ENCODE data around the gene PDE6A. TPM values are rescaled to one million over a fixed set of nuclear protein-coding genes. Genes with fewer than 3 reads are reported as not detected.
"Not testable (repeated sequence)": the region's sequence is repeated elsewhere in the genome, so short reads cannot be mapped to it uniquely, and the experiment has no call there.

Gene PDE6A
- total and polyA plus RNA-seq, 4 donors, result 0.06 TPM; not detected in 3

GRCh38 chr5:149863176-149863575 lies 81.4 kb downstream of the PDE6A start (continued):
- TF ChIP-seq CTCF (IDR thresholded peaks at IDR 0.05; ENCODE audit: low read depth, low read length, missing input control) (no peak), EGR1 (IDR thresholded peaks at IDR 0.05; ENCODE audit: low read depth in 2 of 2) (no peak)

DNA sequence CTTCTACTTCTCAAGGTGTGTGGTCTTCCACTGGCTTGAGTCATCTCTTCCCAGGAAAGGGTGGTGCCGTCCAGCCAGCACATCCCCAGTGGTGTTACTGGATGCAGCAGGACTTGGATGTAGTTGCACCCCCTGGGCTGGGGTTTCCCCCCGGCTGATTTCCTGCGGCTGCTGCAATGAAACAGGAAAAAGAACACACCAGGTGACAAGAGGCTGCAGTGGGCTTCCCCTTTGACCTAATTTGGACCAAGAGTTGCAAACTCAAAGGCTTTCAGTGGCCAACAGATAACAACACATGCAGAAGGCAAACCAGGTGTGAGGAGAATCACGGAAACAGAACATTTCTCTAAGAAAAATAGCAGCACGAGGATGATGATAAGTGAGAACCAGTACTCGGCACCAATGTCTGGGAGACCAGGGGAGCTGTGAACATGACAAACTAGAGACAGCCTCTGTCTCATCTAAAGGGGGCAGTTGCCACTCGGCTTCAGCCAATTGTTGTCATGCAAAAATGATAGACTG lies 83.7 kb downstream of the PDE6A start:
- WGBS, result 80% methylated on average over 7 of the region's 7 CpGs
- TF ChIP-seq EGR1 (IDR thresholded peaks at IDR 0.05; ENCODE audit: low read depth in 2 of 2), result no peak
- no peak for DNase-seq (ENCODE audit: low spot score)
- Histone ChIP-seq H3K27ac (ENCODE audit: low read depth in 1 of 2, low read length in 2 of 2) (no peak overlapping the region), H3K9ac (ENCODE audit: low read depth in 1 of 2, low read length in 2 of 2) (no peak overlapping the region), H3K9me3 (ENCODE audit: control insufficient read depth in 4 of 4, low read length in 3 of 4) (no peaks in the 10 kb centered on the region), H3K27me3 (ENCODE audit: control insufficient read depth in 4 of 4, insufficient read depth in 4 of 4, low read length in 3 of 4) (no peaks in the 10 kb centered on the region), H3K36me3 (ENCODE audit: control insufficient read depth in 4 of 4, insufficient read depth in 3 of 4, low read depth in 1 of 4, low read length in 3 of 4) (no peaks in the 10 kb centered on the region), H3K4me3 (ENCODE audit: low read depth in 1 of 3, low read length in 3 of 3) (no peak overlapping the region), H3K4me1 (ENCODE audit: control insufficient read depth in 4 of 4, insufficient read depth in 4 of 4, low read length in 3 of 4) (peaks cover 0 to 4% (median 2%) of the 10 kb centered on the region in 4 donors)

DNA sequence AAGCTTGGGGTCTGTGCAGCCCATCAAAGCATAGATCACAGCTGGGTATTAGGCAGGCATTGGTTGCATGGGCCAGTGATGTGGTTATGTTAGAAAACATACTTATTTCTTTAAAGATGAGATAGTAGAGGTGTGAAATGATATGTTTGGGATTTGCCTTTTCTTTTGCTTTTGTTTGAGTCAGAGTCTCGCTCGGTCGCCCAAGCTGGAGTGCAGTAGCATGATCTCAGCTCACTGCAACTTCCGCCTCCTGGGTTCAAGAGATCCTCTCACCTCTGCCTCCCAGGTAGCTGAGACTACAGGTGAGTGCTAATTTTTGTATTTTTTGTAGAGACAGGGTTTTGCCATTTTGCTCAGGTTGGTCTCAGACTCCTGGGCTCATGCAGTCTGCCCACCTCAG lies 84.8 kb downstream of the PDE6A start:
- 98% methylated on average over 4 of the region's 4 CpGs for WGBS

DNA sequence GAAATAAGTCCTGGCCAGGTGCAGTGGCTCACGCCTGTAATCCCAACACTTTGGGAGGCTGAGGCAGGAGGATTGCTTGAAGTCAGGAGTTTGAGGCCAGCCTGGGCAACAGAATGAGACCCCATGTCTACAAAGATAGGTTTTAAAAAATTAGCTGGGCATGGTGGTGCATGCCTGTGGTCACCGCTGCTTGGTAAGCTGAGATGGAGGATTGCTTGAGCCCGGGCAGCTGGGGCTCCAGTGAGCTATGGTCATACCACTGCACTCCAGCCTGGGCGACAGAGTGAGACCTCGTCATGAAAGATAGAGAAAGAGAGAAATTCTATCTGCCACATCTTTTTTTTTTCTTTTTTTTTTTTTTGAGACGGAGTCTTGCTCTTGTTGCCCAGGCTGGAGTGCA lies 86.1 kb downstream of the PDE6A start:
- H3K4me1 ChIP-seq (ENCODE audit: control insufficient read depth in 4 of 4, insufficient read depth in 4 of 4, low read length in 3 of 4); H3K36me3 ChIP-seq (ENCODE audit: control insufficient read depth in 4 of 4, insufficient read depth in 3 of 4, low read depth in 1 of 4, low read length in 3 of 4); H3K9me3 ChIP-seq (ENCODE audit: control insufficient read depth in 4 of 4, low read length in 3 of 4); H3K27ac ChIP-seq (ENCODE audit: low read depth in 1 of 2, low read length in 2 of 2); DNase-seq (ENCODE audit: low spot score); H3K4me3 ChIP-seq (ENCODE audit: low read depth in 1 of 3, low read length in 3 of 3); H3K9ac ChIP-seq (ENCODE audit: low read depth in 1 of 2, low read length in 2 of 2); H3K27me3 ChIP-seq (ENCODE audit: control insufficient read depth in 4 of 4, insufficient read depth in 4 of 4, low read length in 3 of 4): not testable (repeated sequence)
- 97% methylated on average over 5 of the region's 6 CpGs for whole genome bisulfite sequencing

More for the DNA sequence above, 84.8 kb downstream of the PDE6A start:
- no peaks in the 10 kb centered on the region for H3K9me3 ChIP-seq (ENCODE audit: control insufficient read depth in 4 of 4, low read length in 3 of 4)
- no peak overlapping the region for H3K9ac ChIP-seq (ENCODE audit: low read depth in 1 of 2, low read length in 2 of 2)
- no peak overlapping the region for H3K27ac ChIP-seq (ENCODE audit: low read depth in 1 of 2, low read length in 2 of 2)
- TF ChIP-seq JUND (IDR thresholded peaks at IDR 0.05) (no peak), REST (IDR thresholded peaks at IDR 0.05) (no peak)
- H3K4me3 ChIP-seq (ENCODE audit: low read depth in 1 of 3, low read length in 3 of 3), result no peak overlapping the region
- no peak for DNase-seq (ENCODE audit: low spot score)
- no peaks in the 10 kb centered on the region for H3K36me3 ChIP-seq (ENCODE audit: control insufficient read depth in 4 of 4, insufficient read depth in 3 of 4, low read depth in 1 of 4, low read length in 3 of 4)
- no peaks in the 10 kb centered on the region for H3K27me3 ChIP-seq (ENCODE audit: control insufficient read depth in 4 of 4, insufficient read depth in 4 of 4, low read length in 3 of 4)
- H3K4me1 ChIP-seq (ENCODE audit: control insufficient read depth in 4 of 4, insufficient read depth in 4 of 4, low read length in 3 of 4), result peaks cover 0 to 4% (median 2%) of the 10 kb centered on the region in 4 donors

DNA sequence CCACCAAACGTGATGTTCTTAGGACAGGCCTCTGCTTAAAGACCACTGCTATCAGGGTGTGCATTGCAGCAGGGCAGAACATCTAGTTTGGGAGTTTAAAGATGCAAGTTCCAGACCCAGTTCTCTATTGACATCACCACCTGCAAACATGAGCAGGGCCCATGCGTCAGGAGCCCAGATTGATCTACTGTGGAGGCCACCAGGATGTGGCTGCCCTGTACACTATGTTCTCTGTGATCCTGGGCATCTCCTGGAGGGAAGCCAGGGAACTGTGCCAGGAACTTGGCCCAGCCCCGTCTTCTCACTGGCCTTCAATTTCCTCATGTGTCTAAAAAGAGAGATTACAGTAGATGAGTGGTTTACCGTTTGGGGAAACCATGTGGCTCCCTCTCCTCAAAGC lies 87.1 kb downstream of the PDE6A start:
- Histone ChIP-seq H3K4me3 (ENCODE audit: low read depth in 1 of 3, low read length in 3 of 3) (no peak overlapping the region), H3K36me3 (ENCODE audit: control insufficient read depth in 4 of 4, insufficient read depth in 3 of 4, low read depth in 1 of 4, low read length in 3 of 4) (no peaks in the 10 kb centered on the region), H3K9ac (ENCODE audit: low read depth in 1 of 2, low read length in 2 of 2) (no peak overlapping the region), H3K9me3 (ENCODE audit: control insufficient read depth in 4 of 4, low read length in 3 of 4) (no peaks in the 10 kb centered on the region), H3K4me1 (ENCODE audit: control insufficient read depth in 4 of 4, insufficient read depth in 4 of 4, low read length in 3 of 4) (peaks cover 0 to 4% (median 2%) of the 10 kb centered on the region in 4 donors), H3K27me3 (ENCODE audit: control insufficient read depth in 4 of 4, insufficient read depth in 4 of 4, low read length in 3 of 4) (no peaks in the 10 kb centered on the region), H3K27ac (ENCODE audit: low read depth in 1 of 2, low read length in 2 of 2) (no peak overlapping the region)
- 42% methylated on average over 4 of the region's 4 CpGs for WGBS
- TF ChIP-seq CTCF (IDR thresholded peaks at IDR 0.05; ENCODE audit: low read depth, low read length, missing input control) (no peak), EGR1 (IDR thresholded peaks at IDR 0.05; ENCODE audit: low read depth in 2 of 2) (no peak), FOXA2 (IDR thresholded peaks at IDR 0.05) (no peak), TAF1 (conservative IDR thresholded peaks at IDR 0.05) (no peak), FOXA1 (IDR thresholded peaks at IDR 0.05) (no peak), RAD21 (IDR thresholded peaks at IDR 0.05) (no peak), SP1 (IDR thresholded peaks at IDR 0.05) (peak; percentile 51), RXRA (IDR thresholded peaks at IDR 0.05) (peak; percentile 6 to 20), NR2F2 (IDR thresholded peaks at IDR 0.05) (no peak)
- TF ChIP-seq, protein P1, sequence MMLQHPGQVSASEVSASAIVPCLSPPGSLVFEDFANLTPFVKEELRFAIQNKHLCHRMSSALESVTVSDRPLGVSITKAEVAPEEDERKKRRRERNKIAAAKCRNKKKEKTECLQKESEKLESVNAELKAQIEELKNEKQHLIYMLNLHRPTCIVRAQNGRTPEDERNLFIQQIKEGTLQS (IDR thresholded peaks at IDR 0.05), result no peak
- no peak for DNase-seq (ENCODE audit: low spot score)

Measured in liver (tissue), 9 donors.